ENCODE data around the gene LHPP.

LHPP gene

GRCh38 chr10:124601431-124602120, 140.0 kb downstream of the LHPP start:
- DNase-seq (ENCODE audit: low spot score in 2 of 2) = no peak
- Histone ChIP-seq H3K36me3 (replicated peaks) (no peaks in the 10 kb centered on the region), H3K27me3 (ENCODE audit: low read depth) (no peaks in the 10 kb centered on the region), H3K4me3 (no peak overlapping the region), H3K4me1 (no peaks in the 10 kb centered on the region), H3K9me3 (no peaks in the 10 kb centered on the region)
- in situ Hi-C loops (cut with MboI; ENCODE audit: low sequenced_read_pairs) = no loop called here

GRCh38 chr10:124602121-124602561, 140.5 kb downstream of the LHPP start:
- no peaks in the 10 kb centered on the region for H3K36me3 ChIP-seq (replicated peaks)
- H3K27me3 ChIP-seq (ENCODE audit: low read depth) = no peaks in the 10 kb centered on the region
- DNase-seq (ENCODE audit: low spot score in 2 of 2) = no peak
- H3K9me3 ChIP-seq = no peaks in the 10 kb centered on the region
- in situ Hi-C loops (cut with MboI; ENCODE audit: low sequenced_read_pairs) = no loop called here
- no peaks in the 10 kb centered on the region for H3K4me1 ChIP-seq
- H3K4me3 ChIP-seq = no peak overlapping the region

- DNase-seq (ENCODE audit: low spot score in 2 of 2) = no peak
- H3K27me3 ChIP-seq (ENCODE audit: low read depth) = no peaks in the 10 kb centered on the region
- no peaks in the 10 kb centered on the region for H3K9me3 ChIP-seq
- no peak overlapping the region for H3K4me3 ChIP-seq
- no peaks in the 10 kb centered on the region for H3K4me1 ChIP-seq
- no peaks in the 10 kb centered on the region for H3K36me3 ChIP-seq (replicated peaks)
- in situ Hi-C loops (cut with MboI; ENCODE audit: low sequenced_read_pairs) = no loop called here
These were observed 141.2 kb downstream of the LHPP start for GRCh38 chr10:124602646-124603365.

GRCh38 chr10:124603376-124604213, 142.0 kb downstream of the LHPP start:
- Histone ChIP-seq H3K36me3 (replicated peaks) (no peaks in the 10 kb centered on the region), H3K4me1 (no peaks in the 10 kb centered on the region)

GRCh38 chr10:124604214-124605000, 142.8 kb downstream of the LHPP start:
- DNase-seq (ENCODE audit: low spot score in 2 of 2) = no peak
- Histone ChIP-seq H3K27me3 (ENCODE audit: low read depth) (no peaks in the 10 kb centered on the region), H3K4me1 (no peaks in the 10 kb centered on the region), H3K36me3 (replicated peaks) (no peaks in the 10 kb centered on the region), H3K9me3 (no peaks in the 10 kb centered on the region), H3K4me3 (no peak overlapping the region)
- in situ Hi-C loops (cut with MboI; ENCODE audit: low sequenced_read_pairs) = no loop called here

More at GRCh38 chr10:124603376-124604213, 142.0 kb downstream of the LHPP start:
- no peak for DNase-seq (ENCODE audit: low spot score in 2 of 2)
- no peak overlapping the region for H3K4me3 ChIP-seq
- H3K27me3 ChIP-seq (ENCODE audit: low read depth) = no peaks in the 10 kb centered on the region
- no peaks in the 10 kb centered on the region for H3K9me3 ChIP-seq
- in situ Hi-C loops (cut with MboI; ENCODE audit: low sequenced_read_pairs) = no loop called here

GRCh38 chr10:124605001-124605370, 143.4 kb downstream of the LHPP start:
- in situ Hi-C loops (cut with MboI; ENCODE audit: low sequenced_read_pairs) = no loop called here
- Histone ChIP-seq H3K4me1 (no peaks in the 10 kb centered on the region), H3K9me3 (no peaks in the 10 kb centered on the region), H3K27me3 (ENCODE audit: low read depth) (no peaks in the 10 kb centered on the region), H3K36me3 (replicated peaks) (no peaks in the 10 kb centered on the region), H3K4me3 (no peak overlapping the region)
- DNase-seq (ENCODE audit: low spot score in 2 of 2) = no peak

GRCh38 chr10:124605481-124605855, 143.8 kb downstream of the LHPP start:
- no peak for DNase-seq (ENCODE audit: low spot score in 2 of 2)

GRCh38 chr10:124605856-124606812, 144.5 kb downstream of the LHPP start:
- Histone ChIP-seq H3K9me3 (no peaks in the 10 kb centered on the region), H3K4me1 (no peaks in the 10 kb centered on the region), H3K27me3 (ENCODE audit: low read depth) (no peaks in the 10 kb centered on the region), H3K36me3 (replicated peaks) (no peaks in the 10 kb centered on the region), H3K4me3 (no peak overlapping the region)
- in situ Hi-C loops (cut with MboI; ENCODE audit: low sequenced_read_pairs) = no loop called here
- DNase-seq (ENCODE audit: low spot score in 2 of 2) = no peak

More at GRCh38 chr10:124605481-124605855, 143.8 kb downstream of the LHPP start:
- no peaks in the 10 kb centered on the region for H3K36me3 ChIP-seq (replicated peaks)
- H3K9me3 ChIP-seq = no peaks in the 10 kb centered on the region
- no peak overlapping the region for H3K4me3 ChIP-seq
- in situ Hi-C loops (cut with MboI; ENCODE audit: low sequenced_read_pairs) = no loop called here
- H3K27me3 ChIP-seq (ENCODE audit: low read depth) = no peaks in the 10 kb centered on the region
- H3K4me1 ChIP-seq = no peaks in the 10 kb centered on the region

- DNase-seq (ENCODE audit: low spot score in 2 of 2) = no peak
- Histone ChIP-seq H3K36me3 (replicated peaks) (no peaks in the 10 kb centered on the region), H3K27me3 (ENCODE audit: low read depth) (no peaks in the 10 kb centered on the region), H3K4me1 (no peaks in the 10 kb centered on the region), H3K4me3 (no peak overlapping the region), H3K9me3 (no peaks in the 10 kb centered on the region)
- in situ Hi-C loops (cut with MboI; ENCODE audit: low sequenced_read_pairs) = no loop called here
These were observed 145.2 kb downstream of the LHPP start for GRCh38 chr10:124606822-124607221.

- no peak for DNase-seq (ENCODE audit: low spot score in 2 of 2)
- in situ Hi-C loops (cut with MboI; ENCODE audit: low sequenced_read_pairs) = no loop called here
- no peaks in the 10 kb centered on the region for H3K4me1 ChIP-seq
These were observed 146.1 kb downstream of the LHPP start for GRCh38 chr10:124607693-124608092.

GRCh38 chr10:124608093-124608721, 146.6 kb downstream of the LHPP start:
- in situ Hi-C loops (cut with MboI; ENCODE audit: low sequenced_read_pairs) = no loop called here
- no peaks in the 10 kb centered on the region for H3K4me1 ChIP-seq
- DNase-seq (ENCODE audit: low spot score in 2 of 2) = no peak

More at GRCh38 chr10:124607693-124608092, 146.1 kb downstream of the LHPP start:
- H3K36me3 ChIP-seq (replicated peaks) = no peaks in the 10 kb centered on the region
- H3K4me3 ChIP-seq = no peak overlapping the region
- no peaks in the 10 kb centered on the region for H3K27me3 ChIP-seq (ENCODE audit: low read depth)
- H3K9me3 ChIP-seq = no peaks in the 10 kb centered on the region

GRCh38 chr10:124609698-124610097, 148.1 kb downstream of the LHPP start:
- no peaks in the 10 kb centered on the region for H3K36me3 ChIP-seq (replicated peaks)
- H3K4me1 ChIP-seq = no peaks in the 10 kb centered on the region
- in situ Hi-C loops (cut with MboI; ENCODE audit: low sequenced_read_pairs) = no loop called here
- DNase-seq (ENCODE audit: low spot score in 2 of 2) = no peak
- no peaks in the 10 kb centered on the region for H3K27me3 ChIP-seq (ENCODE audit: low read depth)
- H3K4me3 ChIP-seq = no peak overlapping the region
- H3K9me3 ChIP-seq = no peaks in the 10 kb centered on the region

More at GRCh38 chr10:124608093-124608721, 146.6 kb downstream of the LHPP start:
- Histone ChIP-seq H3K9me3 (no peaks in the 10 kb centered on the region), H3K4me3 (no peak overlapping the region), H3K27me3 (ENCODE audit: low read depth) (no peaks in the 10 kb centered on the region), H3K36me3 (replicated peaks) (no peaks in the 10 kb centered on the region)
